ENCODE measurements around the gene DNASE1L1. TPM values are rescaled to one million over a fixed set of nuclear protein-coding genes. Genes with fewer than 3 reads are reported as not detected.
A peak's percentile ranks its signal among the peaks of the same experiment; 100 is the strongest.
"Not testable (repeated sequence)": the region's sequence is repeated elsewhere in the genome, so short reads cannot be mapped to it uniquely, and the experiment has no call there.

DNASE1L1 gene
- total and polyA plus RNA-seq, 12 donors: 9.3 to 101 (median 45.3) TPM

GRCh38 chrX:154397888-154398667, 11.0 kb downstream of the DNASE1L1 start, which contains the start of gene RPL10:
Gene RPL10, plus strand, starts transcription at chrX:154398377. Its CDS starts 143 bp downstream, at chrX:154398520.
- WGBS, 4 donors: 0 to 51% (median 31%) methylated on average over 30 to 69 of the region's 69 CpGs; no CpG with 5 or more reads in 1 of the 4 donors
- Histone ChIP-seq H3K9me3 (replicated peaks in 1 of 3) (no peaks in the 10 kb centered on the region), H3K4me3 (peak within 1 kb of the TSS; percentile 42 to 86 (median 62)), H3K27ac (peak within 1 kb of the TSS; percentile 88 to 99 (median 98)), H3K4me1 (replicated peaks in 1 of 2) (peaks cover 0 to 8% of the 10 kb centered on the region in 2 donors), H3K36me3 (replicated peaks in 1 of 2) (peaks cover 0 to 23% of the 10 kb centered on the region in 2 donors), H3K27me3 (no peaks in the 10 kb centered on the region)
- DNase-seq: peak; percentile 93 to 98 (median 95)
- intact Hi-C loops (cut with DNase I): loop anchor here in 1 of 2 donors (5.0 kb wide), 1 partner anchor 134 kb away; no protein-coding TSS in a partner anchor
- TF ChIP-seq POLR2A (IDR thresholded peaks at IDR 0.05): peak; percentile 93 to 94
- TF ChIP-seq, protein P1, sequence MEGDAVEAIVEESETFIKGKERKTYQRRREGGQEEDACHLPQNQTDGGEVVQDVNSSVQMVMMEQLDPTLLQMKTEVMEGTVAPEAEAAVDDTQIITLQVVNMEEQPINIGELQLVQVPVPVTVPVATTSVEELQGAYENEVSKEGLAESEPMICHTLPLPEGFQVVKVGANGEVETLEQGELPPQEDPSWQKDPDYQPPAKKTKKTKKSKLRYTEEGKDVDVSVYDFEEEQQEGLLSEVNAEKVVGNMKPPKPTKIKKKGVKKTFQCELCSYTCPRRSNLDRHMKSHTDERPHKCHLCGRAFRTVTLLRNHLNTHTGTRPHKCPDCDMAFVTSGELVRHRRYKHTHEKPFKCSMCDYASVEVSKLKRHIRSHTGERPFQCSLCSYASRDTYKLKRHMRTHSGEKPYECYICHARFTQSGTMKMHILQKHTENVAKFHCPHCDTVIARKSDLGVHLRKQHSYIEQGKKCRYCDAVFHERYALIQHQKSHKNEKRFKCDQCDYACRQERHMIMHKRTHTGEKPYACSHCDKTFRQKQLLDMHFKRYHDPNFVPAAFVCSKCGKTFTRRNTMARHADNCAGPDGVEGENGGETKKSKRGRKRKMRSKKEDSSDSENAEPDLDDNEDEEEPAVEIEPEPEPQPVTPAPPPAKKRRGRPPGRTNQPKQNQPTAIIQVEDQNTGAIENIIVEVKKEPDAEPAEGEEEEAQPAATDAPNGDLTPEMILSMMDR (IDR thresholded peaks at IDR 0.05): no peak

DNA sequence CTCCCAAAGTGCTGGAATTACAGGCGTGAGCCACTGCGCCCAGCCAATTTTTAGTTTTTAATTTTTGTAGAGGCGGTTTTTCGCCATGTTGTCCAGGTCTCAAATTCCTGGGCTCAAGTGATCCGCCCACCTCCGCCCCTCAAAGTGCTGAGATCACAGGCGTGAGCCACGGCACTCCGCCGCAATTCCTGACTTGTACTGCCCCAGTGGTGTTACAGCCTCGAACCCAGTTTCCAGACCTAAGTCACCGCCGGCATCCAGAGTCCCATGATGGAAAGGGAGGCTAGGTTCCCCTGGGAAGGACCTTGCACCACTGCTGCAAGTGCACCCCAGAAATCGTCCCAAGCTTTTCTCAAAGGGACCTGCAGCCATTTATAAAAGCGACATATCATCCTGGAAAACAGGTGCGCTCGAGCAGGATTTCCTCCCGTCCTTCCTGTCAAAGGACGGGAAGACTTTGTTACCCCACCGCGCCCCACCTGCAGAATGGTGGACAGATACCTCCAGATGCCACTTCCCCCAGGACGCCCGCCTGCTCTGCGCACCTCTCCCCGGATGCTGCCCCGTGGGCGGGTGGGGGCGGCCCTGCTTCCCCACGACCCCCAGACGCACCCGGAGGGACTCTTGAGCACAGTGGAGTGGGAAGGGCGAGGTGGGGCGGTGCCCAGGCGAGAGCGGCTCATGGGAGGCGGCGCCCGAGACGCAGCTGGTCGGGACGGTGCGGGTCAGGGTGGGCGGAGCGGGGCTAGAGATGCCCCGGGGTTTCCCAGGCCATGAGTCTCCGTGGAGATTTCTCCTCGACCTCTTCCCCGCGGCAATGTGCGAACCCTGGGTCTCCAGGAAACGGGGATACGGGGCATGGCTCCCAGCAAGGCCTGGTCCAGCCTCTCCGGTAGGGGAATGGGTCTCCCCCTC, 11.8 kb downstream of the DNASE1L1 start:
- Histone ChIP-seq H3K36me3 (replicated peaks in 1 of 2) (peaks cover 0 to 23% of the 10 kb centered on the region in 2 donors), H3K9me3 (replicated peaks in 1 of 3) (no peaks in the 10 kb centered on the region), H3K27ac (peak overlapping the region; percentile 88 to 99 (median 98)), H3K4me1 (replicated peaks in 1 of 2) (peaks cover 0 to 8% of the 10 kb centered on the region in 2 donors), H3K27me3 (no peaks in the 10 kb centered on the region), H3K4me3 (peak overlapping the region in 2 of 4 donors; percentile 15 to 59)
- intact Hi-C loops (cut with DNase I): loop anchor here in 1 of 2 donors (5.0 kb wide), 1 partner anchor 135 kb away; no protein-coding TSS in a partner anchor
- TF ChIP-seq POLR2A (IDR thresholded peaks at IDR 0.05): no peak
- TF ChIP-seq, protein P1 (IDR thresholded peaks at IDR 0.05): no peak
- DNase-seq: peak in 6 of 7 donors; percentile 65 to 85 (median 70)
- WGBS, 4 donors: 11 to 59% (median 43%) methylated on average over 11 to 53 of the region's 53 CpGs

DNA sequence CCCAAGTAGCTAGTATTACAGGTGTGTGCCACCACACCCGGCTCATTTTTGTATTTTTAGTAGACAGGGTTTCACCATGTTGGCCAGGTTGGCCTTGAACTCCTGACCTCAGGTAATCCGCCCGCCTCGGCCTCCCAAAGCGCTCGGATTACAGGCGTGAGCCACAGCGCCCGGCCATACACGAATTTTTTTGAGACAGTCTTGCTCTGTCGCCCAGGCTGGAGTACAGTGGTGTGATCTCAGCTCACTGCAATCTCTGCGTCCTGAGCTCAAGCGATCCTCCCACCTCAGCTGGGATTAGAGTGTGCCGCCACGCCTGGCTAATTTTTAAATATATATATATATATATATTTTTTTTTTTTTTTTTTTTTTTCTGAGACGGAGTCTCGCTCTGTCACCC, 12.7 kb downstream of the DNASE1L1 start:
- H3K4me3 ChIP-seq; H3K4me1 ChIP-seq (replicated peaks in 1 of 2); H3K9me3 ChIP-seq (replicated peaks in 1 of 3); H3K27ac ChIP-seq; H3K27me3 ChIP-seq: not testable (repeated sequence)
- intact Hi-C loops (cut with DNase I): loop anchor here in 1 of 2 donors (5.0 kb wide), 1 partner anchor 136 kb away; no protein-coding TSS in a partner anchor
- peaks cover 0 to 23% of the 10 kb centered on the region in 2 donors for H3K36me3 ChIP-seq (replicated peaks in 1 of 2)
- peak in 1 of 7 donors; percentile 18 for DNase-seq
- 91 to 95% (median 92%) methylated on average over 15 to 17 of the region's 17 CpGs for WGBS, 4 donors

DNA sequence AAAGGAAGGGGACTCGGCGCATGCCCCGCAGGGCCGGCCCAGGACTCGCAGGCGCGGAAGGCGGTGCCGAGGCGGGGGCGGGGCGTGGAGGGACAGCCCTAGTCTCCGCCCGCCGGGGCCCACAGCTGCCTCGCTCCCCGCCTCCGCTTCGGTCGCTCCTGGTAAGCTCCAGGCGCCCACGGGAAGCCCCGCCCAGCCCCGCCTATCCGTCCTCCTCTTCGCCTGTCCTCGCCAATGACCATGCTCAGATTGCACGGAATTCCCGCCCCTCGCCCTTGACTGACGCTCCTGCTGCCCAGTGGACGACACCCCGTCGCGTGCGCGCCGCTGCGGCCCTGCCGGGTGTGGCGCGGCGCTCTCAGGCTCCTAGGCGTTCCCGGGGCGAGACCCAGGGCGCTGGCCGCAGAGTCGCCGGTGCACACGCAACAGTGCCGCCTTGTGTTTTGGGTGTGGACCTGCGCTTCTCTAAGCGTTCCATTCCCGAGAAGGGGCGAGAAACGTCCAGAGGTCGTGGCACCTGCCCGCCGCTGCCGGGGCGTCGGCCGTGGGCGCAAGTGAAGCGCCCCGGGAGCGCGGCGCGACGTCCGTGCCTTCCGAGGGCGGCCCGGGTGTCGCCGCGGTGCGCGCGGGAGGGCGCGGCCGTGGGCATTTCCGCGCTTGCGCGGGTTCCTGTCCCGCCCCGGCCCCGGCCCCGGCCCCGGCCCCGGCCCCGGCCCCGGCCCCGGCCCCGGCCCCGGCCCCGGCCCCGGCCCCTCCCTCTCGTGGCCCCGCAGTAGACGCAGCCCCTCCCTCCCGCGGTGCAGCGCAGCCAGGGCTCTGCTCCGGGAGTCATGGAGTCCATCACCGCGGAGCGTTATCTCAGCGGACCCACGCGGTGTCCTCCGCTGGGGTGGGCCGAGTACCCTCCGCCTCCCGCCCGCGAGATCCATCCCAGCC, 19.0 kb downstream of the DNASE1L1 start:
- H3K4me3 ChIP-seq: peak overlapping the region in 1 of 4 donors; percentile 42

DNA sequence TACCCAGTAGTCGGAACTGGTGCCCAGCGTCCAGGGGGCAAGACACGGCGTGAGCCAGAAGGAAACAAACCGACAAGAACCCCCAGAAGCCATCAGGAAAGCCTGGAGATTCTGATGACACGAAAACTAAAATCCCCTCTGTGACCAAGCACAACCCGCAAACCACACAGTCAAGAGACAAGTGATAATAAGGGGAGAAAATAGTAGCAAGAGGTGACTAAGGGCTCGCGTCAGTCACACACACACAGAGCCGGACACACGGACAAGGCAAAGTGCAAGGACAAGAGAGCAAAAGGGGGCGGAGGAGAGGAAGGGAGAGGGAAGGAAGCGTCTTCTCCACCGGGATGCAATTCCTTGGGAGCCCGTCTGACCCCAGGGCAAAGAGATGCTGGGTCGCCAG, 20.4 kb downstream of the DNASE1L1 start:
- DNase-seq; H3K27ac ChIP-seq; H3K4me1 ChIP-seq (replicated peaks in 1 of 2); H3K36me3 ChIP-seq (replicated peaks in 1 of 2); intact Hi-C loops (cut with DNase I); H3K27me3 ChIP-seq; H3K9me3 ChIP-seq (replicated peaks in 1 of 3); H3K4me3 ChIP-seq: not testable (repeated sequence)
- WGBS, 4 donors: no CpG with 5 or more reads among the region's 16 CpGs

More for the DNA sequence above, 19.0 kb downstream of the DNASE1L1 start:
- peak overlapping the region in 1 of 5 donors; percentile 91 for H3K27ac ChIP-seq
- intact Hi-C loops (cut with DNase I); H3K27me3 ChIP-seq; H3K4me1 ChIP-seq (replicated peaks in 1 of 2); H3K9me3 ChIP-seq (replicated peaks in 1 of 3); H3K36me3 ChIP-seq (replicated peaks in 1 of 2): not testable (repeated sequence)
- DNase-seq: peak in 1 of 7 donors; percentile 17
- 1 to 24% methylated on average over 15 to 19 of the region's 121 CpGs; no CpG with 5 or more reads in 2 of the 4 donors for WGBS, 4 donors

DNA sequence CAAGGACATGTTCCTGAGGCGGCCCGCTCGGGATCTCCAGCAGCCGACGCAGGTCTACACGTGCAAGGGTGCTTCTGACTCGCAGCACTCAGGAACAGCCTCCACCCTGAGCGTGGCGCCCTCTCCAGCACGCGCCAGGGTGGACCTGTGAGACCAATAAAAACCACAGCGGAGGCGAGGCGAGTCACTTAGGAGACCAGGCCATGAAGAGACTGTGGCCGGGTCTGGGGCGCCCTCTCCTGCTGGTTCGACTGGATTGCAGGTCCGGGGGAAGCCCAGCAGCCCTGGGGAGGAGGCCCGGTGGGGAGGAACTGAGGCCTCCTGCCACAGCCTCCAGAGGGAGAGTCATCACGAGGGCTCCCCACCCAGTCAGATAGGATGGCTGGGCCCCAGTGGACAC, 21.0 kb downstream of the DNASE1L1 start:
- intact Hi-C loops (cut with DNase I); H3K36me3 ChIP-seq (replicated peaks in 1 of 2); DNase-seq; H3K27me3 ChIP-seq; H3K27ac ChIP-seq; H3K9me3 ChIP-seq (replicated peaks in 1 of 3); H3K4me1 ChIP-seq (replicated peaks in 1 of 2); H3K4me3 ChIP-seq: not testable (repeated sequence)
- WGBS, 4 donors: no CpG with 5 or more reads among the region's 20 CpGs
